SK-N-MC (cell line): ENCODE measurements around the gene PDLIM5.

Experiments used
- EZH2 ChIP-seq: fragments of 200-600 bp; sonication (generic); IDR thresholded peaks from one replicate; pipeline ENCODE4 v1.6.1; 2017; ENCODE audit warnings: antibody characterized with exemption
- POLR2AphosphoS5 ChIP-seq: IDR thresholded peaks from 2 replicates; pipeline ENCODE4 v1.6.1; 2012; ENCODE audit warnings: mild to moderate bottlenecking, low read depth, low read length, borderline replicate concordance

DNA sequence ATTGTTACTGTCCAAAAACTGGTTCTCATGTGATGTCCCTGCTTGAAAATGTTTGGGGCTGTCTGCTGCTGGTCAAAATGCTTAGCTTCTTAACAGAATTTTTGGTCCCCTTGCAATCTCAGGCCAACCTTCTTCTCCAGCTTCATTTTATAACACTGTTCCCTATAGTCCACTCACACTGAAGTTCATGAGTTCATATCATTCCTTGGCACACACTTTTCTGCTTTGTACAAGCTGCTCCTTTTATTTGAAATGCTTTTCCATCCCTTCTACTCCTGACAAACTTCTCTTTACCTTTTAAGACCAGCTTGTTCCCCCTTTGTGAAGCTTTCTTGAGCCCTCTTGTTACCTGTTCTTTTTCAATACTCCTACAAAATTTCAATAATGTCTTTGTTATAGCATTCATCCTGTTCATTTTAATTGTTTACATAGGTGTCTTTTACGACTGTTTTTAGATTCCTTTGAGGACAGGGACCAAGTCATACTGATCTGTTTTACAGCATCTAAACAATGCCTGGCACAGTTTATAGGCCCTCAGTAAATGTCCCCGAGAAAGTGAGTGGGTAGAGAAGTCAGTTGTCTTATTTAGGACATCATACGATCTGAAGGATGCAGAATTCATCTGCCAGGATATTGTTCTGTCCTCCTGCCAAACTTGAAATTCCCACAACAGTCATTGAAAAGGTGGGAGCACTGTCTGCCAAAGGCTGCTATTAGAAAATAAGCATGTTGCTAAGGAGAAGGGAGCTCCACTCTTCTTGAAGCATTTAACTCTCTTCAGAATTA, 171.6 kb downstream of the PDLIM5 start:
- no peak for TF ChIP-seq EZH2
- no peak for TF ChIP-seq POLR2AphosphoS5
